Measurements from ENCODE around the gene KRT5. TPM values are rescaled to one million over a fixed set of nuclear protein-coding genes. Genes with fewer than 3 reads are reported as not detected.

The KRT5 gene
- total RNA-seq (1 to 10 TPM in 1 of 2 donors, under 1 TPM in 1; 0.79 to 9.8 TPM), polyA plus RNA-seq (ENCODE audit: insufficient read length in 6 of 6) (under 1 TPM in 5 of 6 donors, not detected in 1; 0.30 to 0.85 (median 0.35) TPM)
- long read RNA-seq, donor 1: 0 reads
- long read RNA-seq, donor 2, partial matches to known transcripts: 0 of 1 reads
- long read RNA-seq, donor 2, other reads (novel, unspliced or antisense): 0 of 1 reads
- long read RNA-seq, donor 3: 0 reads
- long read RNA-seq, donor 4: 0 reads
- long read RNA-seq, donor 5: 0 reads
- long read RNA-seq, donor 6: 0 reads
- long read RNA-seq, donor 7: 0 reads
- long read RNA-seq, donor 8: 0 reads
- long read RNA-seq, donor 9: 0 reads
- long read RNA-seq, donor 10, partial matches to known transcripts: 1 of 3 reads
- long read RNA-seq, donor 10, other reads (novel, unspliced or antisense): 0 of 3 reads
- long read RNA-seq, donor 11: 0 reads
- long read RNA-seq, donor 12: 0 reads

DNA sequence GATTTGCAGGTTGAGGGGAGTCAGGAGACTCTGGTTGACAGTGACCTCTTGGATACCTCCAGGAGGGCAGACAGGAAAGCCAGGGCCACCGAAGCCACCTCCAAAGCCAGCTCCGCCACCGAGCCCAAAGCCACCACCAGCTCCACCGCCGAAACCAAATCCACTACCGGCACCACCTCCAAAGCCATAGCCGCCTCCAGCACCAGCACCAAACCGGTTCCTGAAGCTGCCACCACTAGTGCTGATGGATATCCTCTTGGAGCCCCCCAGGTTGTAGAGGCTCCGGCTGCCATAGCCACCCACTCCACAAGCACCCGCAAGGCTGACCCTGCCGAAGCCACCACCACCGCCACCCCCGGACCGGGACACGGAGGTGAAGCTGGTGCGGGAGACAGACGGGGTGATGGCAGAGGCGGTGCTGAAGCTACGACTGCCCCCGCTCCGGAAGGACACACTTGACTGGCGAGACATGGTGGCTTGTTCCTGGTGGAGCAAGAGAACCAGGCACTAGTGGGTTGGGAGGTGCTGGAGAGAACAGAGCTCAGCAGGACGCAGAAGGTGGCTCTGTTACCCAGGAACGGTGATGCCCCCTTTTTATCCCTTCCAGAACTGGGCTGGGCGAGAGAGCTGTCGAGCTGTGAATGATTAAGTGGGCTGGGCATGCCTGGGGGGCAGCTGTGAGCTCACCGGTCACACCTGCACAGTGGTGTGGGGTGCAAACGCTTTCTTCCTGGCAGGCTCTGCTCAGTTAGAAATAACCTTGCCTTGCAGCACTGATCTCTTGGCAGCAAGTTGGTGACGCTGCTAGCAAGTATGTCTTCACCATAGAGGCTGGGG, at the start of gene KRT5:
TSS of gene KRT5 (minus strand) at position 569 of the 837 bp plus-strand sequence. CDS start at position 471, 98 bp downstream.
- no peak within 1 kb of the TSS for H3K4me3 ChIP-seq
- intact Hi-C loops (cut with DNase I): no loop called here
- no peaks in the 10 kb centered on the region for H3K9me3 ChIP-seq
- TF ChIP-seq, protein P1, sequence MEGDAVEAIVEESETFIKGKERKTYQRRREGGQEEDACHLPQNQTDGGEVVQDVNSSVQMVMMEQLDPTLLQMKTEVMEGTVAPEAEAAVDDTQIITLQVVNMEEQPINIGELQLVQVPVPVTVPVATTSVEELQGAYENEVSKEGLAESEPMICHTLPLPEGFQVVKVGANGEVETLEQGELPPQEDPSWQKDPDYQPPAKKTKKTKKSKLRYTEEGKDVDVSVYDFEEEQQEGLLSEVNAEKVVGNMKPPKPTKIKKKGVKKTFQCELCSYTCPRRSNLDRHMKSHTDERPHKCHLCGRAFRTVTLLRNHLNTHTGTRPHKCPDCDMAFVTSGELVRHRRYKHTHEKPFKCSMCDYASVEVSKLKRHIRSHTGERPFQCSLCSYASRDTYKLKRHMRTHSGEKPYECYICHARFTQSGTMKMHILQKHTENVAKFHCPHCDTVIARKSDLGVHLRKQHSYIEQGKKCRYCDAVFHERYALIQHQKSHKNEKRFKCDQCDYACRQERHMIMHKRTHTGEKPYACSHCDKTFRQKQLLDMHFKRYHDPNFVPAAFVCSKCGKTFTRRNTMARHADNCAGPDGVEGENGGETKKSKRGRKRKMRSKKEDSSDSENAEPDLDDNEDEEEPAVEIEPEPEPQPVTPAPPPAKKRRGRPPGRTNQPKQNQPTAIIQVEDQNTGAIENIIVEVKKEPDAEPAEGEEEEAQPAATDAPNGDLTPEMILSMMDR (IDR thresholded peaks at IDR 0.05): no peak
- H3K27ac ChIP-seq: no peak within 1 kb of the TSS
- no peak for DNase-seq
- H3K36me3 ChIP-seq: no peaks in the 10 kb centered on the region
- no peak for ATAC-seq
- H3K27me3 ChIP-seq: peaks cover 0 to 46% of the 10 kb centered on the region in 2 donors
- H3K4me1 ChIP-seq: no peaks in the 10 kb centered on the region

DNA sequence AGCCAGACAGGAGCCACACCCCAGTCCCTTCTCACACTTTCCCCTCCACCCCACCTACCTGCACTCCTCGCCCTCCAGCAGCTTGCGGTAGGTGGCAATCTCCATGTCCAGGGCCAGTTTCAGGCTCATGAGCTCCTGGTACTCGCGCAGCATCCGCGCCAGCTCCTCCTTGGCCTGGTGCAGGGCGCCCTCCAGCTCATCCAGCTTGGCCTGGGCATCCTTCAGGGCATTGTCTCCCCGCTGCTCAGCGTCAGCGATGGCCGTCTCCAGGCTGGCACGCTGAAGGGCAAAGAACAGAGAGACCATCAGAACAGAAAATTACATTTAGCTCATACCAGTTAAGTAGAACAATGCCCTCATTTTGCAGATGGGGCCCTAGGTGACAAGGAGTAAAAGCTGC, 47.9 kb upstream of the KRT5 start:
- H3K27ac ChIP-seq: no peak overlapping the region
- DNase-seq: no peak
- no peak for ATAC-seq
- intact Hi-C loops (cut with DNase I): no loop called here
- no peaks in the 10 kb centered on the region for H3K36me3 ChIP-seq
- H3K27me3 ChIP-seq: peaks cover 23 to 94% of the 10 kb centered on the region in 2 donors
- TF ChIP-seq, protein P1 (IDR thresholded peaks at IDR 0.05): no peak
- no peak overlapping the region for H3K4me3 ChIP-seq
- no peaks in the 10 kb centered on the region for H3K4me1 ChIP-seq
- H3K9me3 ChIP-seq: no peaks in the 10 kb centered on the region

DNA sequence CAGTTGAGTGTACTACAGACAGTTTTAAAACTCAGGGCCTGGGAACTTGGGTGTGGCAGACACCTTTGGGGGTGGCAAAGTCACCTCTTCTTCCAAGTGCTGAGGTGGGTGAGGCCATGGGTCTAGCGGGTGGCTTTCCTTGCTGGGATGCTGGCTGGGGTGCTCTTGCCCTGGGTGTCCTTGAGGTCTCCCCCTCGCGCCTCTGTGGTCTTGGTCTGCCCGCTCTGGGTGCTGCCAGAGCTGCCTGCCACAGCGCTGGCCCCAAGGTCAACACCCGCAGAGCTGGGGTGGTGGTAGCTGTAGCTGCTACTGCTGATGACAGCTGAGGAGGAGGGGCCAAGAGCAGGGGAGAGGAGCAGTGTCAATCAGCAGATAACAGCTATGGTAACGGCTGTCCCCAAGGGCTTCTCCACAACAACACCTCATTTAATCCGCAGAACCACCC, 46.7 kb upstream of the KRT5 start:
- Histone ChIP-seq H3K9me3 (no peaks in the 10 kb centered on the region), H3K4me1 (no peaks in the 10 kb centered on the region), H3K27ac (no peak overlapping the region), H3K4me3 (no peak overlapping the region), H3K36me3 (no peaks in the 10 kb centered on the region), H3K27me3 (peaks cover 29 to 93% of the 10 kb centered on the region in 2 donors)
- DNase-seq: no peak
- TF ChIP-seq, protein P1 (IDR thresholded peaks at IDR 0.05): no peak
- intact Hi-C loops (cut with DNase I): no loop called here
- no peak for ATAC-seq

DNA sequence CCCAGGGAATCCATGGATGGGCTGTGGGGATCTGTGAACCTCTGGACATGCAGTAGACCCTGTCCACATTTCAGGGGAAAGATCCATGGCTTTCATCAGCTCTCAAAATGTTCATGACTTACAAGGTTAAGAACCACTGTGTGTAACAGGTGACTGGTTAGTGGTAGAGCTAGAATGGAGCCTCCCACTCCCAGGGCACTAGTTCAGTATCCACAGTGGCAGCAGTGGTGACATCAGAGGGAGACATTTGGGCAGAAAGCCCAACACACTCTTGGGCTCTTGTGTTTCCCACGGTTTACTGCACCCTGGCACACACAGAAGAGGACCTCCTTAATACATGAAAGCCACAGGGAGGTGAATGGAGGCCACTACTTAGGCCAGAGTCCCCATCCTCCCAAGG, 44.4 kb upstream of the KRT5 start:
- Histone ChIP-seq H3K27me3 (peaks cover 33 to 92% of the 10 kb centered on the region in 2 donors), H3K4me1 (no peaks in the 10 kb centered on the region), H3K36me3 (no peaks in the 10 kb centered on the region), H3K9me3 (no peaks in the 10 kb centered on the region), H3K27ac (no peak overlapping the region), H3K4me3 (no peak overlapping the region)
- intact Hi-C loops (cut with DNase I): no loop called here
- TF ChIP-seq, protein P1 (IDR thresholded peaks at IDR 0.05): no peak
- no peak for DNase-seq
- ATAC-seq: no peak
